GM10266 (cell line): ENCODE measurements around the gene CKAP4.

Experiments used
- DNase-seq: peaks from one replicate; pipeline ENCODE4 v3.0.0; 2012; ENCODE audit errors: extremely low spot score
- CTCF ChIP-seq: IDR thresholded peaks from 2 replicates; pipeline ENCODE4 v1.5.1; 2012; ENCODE audit warnings: mild to moderate bottlenecking, low read depth; ENCODE audit not compliant: control insufficient read depth, insufficient read depth; ENCODE audit errors: missing control alignments

The CKAP4 gene

GRCh38 chr12:106239241-106239950 lies 8.4 kb downstream of the CKAP4 start:
- DNase-seq, result no peak
- no peak for TF ChIP-seq CTCF

GRCh38 chr12:106238146-106238545 lies 9.7 kb downstream of the CKAP4 start:
- no peak for DNase-seq
- TF ChIP-seq CTCF, result no peak

GRCh38 chr12:106235770-106236169 lies 12.1 kb downstream of the CKAP4 start:
- no peak for TF ChIP-seq CTCF
- DNase-seq, result no peak

- no peak for TF ChIP-seq CTCF
- no peak for DNase-seq
Measured at GRCh38 chr12:106234449-106234848, 13.4 kb downstream of the CKAP4 start.

GRCh38 chr12:106233011-106233410 lies 14.8 kb downstream of the CKAP4 start:
- no peak for TF ChIP-seq CTCF
- DNase-seq, result no peak

GRCh38 chr12:106229036-106229591 lies 18.7 kb downstream of the CKAP4 start:
- no peak for TF ChIP-seq CTCF
- DNase-seq, result no peak

GRCh38 chr12:106228320-106228710 lies 19.5 kb downstream of the CKAP4 start:
- DNase-seq, result no peak
- TF ChIP-seq CTCF, result no peak
